Upper lobe of left lung (tissue), 6 donors: ENCODE results near the gene MYO16. TPM values are rescaled to one million over a fixed set of nuclear protein-coding genes. Genes with fewer than 3 reads are reported as not detected.
"Not testable (repeated sequence)": the region's sequence is repeated elsewhere in the genome, so short reads cannot be mapped to it uniquely, and the experiment has no call there.

ENCODE experiments used
- ATAC-seq, 2 donors: fragments of 200-7000 bp; cut with Tn5 transposase; one replicate each; pipeline ENCODE4 v1.9.1; 2022; ENCODE audit warnings: mild to moderate bottlenecking in 2 of 2, moderate library complexity in 2 of 2; ENCODE audit not compliant: low FRiP score in 2 of 2
- DNase-seq, 2 donors: peaks; one replicate each; pipeline ENCODE4 v3.0.0-alpha.2; 2019 to 2020
- H3K27ac ChIP-seq, 4 donors: fragments of 200-600 bp; sonication (generic); one replicate each; pipeline ENCODE4 v1.5.1; 2016 to 2019
- H3K27me3 ChIP-seq, 4 donors: fragments of 200-600 bp; sonication (generic); one replicate each; pipeline ENCODE4 v1.5.1; 2017 to 2019
- H3K36me3 ChIP-seq, 4 donors: fragments of 200-600 bp; sonication (generic); one replicate each; pipeline ENCODE4 v1.5.1; 2016 to 2019
- H3K4me1 ChIP-seq, 4 donors: fragments of 200-600 bp; sonication (generic); one replicate each; pipeline ENCODE4 v1.5.1; 2018 to 2019
- H3K4me3 ChIP-seq, 4 donors: fragments of 200-600 bp; sonication (generic); one replicate each; pipeline ENCODE4 v1.5.1; 2017 to 2019; ENCODE audit warnings: mild to moderate bottlenecking in 2 of 4, moderate library complexity in 1 of 4
- H3K9me3 ChIP-seq, 4 donors: fragments of 200-600 bp; sonication (generic); one replicate each; pipeline ENCODE4 v1.5.1; 2018 to 2019
- CTCF ChIP-seq, 6 experiments: fragments of 450-650 bp in 4 of 6; fragments of 200-600 bp in 2 of 6; sonication (generic) in 2 of 6; IDR thresholded peaks; one replicate each; pipeline ENCODE4 v1.5.1; 2016 to 2019; ENCODE audit warnings: antibody characterized with exemption in 6 of 6
- EP300 ChIP-seq, 4 donors: sonication (generic); formaldehyde crosslinking; IDR thresholded peaks; one replicate each; pipeline ENCODE4 v1.5.1; 2017; ENCODE audit warnings: antibody characterized with exemption in 4 of 4, control low read depth in 2 of 4
- POLR2A ChIP-seq, 4 donors: fragments of 450-650 bp; IDR thresholded peaks; one replicate each; pipeline ENCODE4 v1.5.1; 2016 to 2017; ENCODE audit warnings: antibody characterized with exemption in 4 of 4, mild to moderate bottlenecking in 2 of 4
- POLR2AphosphoS5 ChIP-seq, 2 donors: sonication (generic); formaldehyde crosslinking; IDR thresholded peaks; one replicate each; pipeline ENCODE4 v1.5.1; 2017; ENCODE audit warnings: antibody characterized with exemption in 2 of 2
- WGBS, 2 donors: methylation state at CpG; one replicate each; pipeline ENCODE4 v1.1.5; 2017 to 2018; 5-methylcytosine and 5-hydroxymethylcytosine counted together
- total RNA-seq, 6 donors: library from RNA; depleted of rRNA in 4 of 6; stranded (reverse); fragments of >200 nt in 4 of 6; gene quantifications; one replicate each; pipeline versions ENCODE4 v1.1.0 to v1.2.1, GENCODE V29; 2016 to 2021
- donor health status: DM: no; HTN: no; CAD: no; lungs with moderate emphysema.
- donor health status: DM: no; HTN: yes; CAD: no; lungs with severe emphysema.

Gene MYO16
- total RNA-seq, 6 donors from 2014 or later = under 0.01 to 0.55 (median 0.20) TPM; not detected in 1

DNA sequence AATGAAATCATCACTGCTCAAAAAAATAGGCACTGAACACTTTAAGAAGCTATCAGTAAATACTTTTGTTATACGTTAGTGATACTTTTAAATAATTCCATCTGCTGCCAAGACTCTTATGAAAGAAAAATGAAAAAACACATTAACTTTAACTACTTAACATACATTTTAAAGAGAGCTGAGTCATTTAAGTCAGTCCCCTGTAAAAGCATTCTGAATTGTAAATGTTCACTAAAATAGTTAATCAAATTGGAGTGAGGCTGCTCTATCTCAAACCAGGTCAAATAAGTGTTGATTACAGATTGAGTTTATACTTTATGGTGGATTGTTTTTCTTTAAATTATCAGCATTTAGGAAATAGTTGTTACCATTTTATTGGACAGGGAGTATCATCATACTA lies 274.2 kb downstream of the MYO16 start:
- H3K36me3 ChIP-seq = no peaks in the 10 kb centered on the region
- no peaks in the 10 kb centered on the region for H3K9me3 ChIP-seq
- no peak overlapping the region for H3K4me3 ChIP-seq
- H3K27ac ChIP-seq = no peak overlapping the region
- H3K27me3 ChIP-seq = no peaks in the 10 kb centered on the region
- no peaks in the 10 kb centered on the region for H3K4me1 ChIP-seq
- DNase-seq (no peak), ATAC-seq (no peak)
- TF ChIP-seq CTCF (IDR thresholded peaks at IDR 0.05) = no peak
- no peak for TF ChIP-seq POLR2AphosphoS5 (IDR thresholded peaks at IDR 0.05)
- TF ChIP-seq EP300 (IDR thresholded peaks at IDR 0.05) = no peak
- no peak for TF ChIP-seq POLR2A (IDR thresholded peaks at IDR 0.05)
- 58 to 64% methylated on average over 1 of the region's 1 CpG for WGBS, 2 donors

- Histone ChIP-seq H3K4me3 (no peak overlapping the region), H3K27me3 (no peaks in the 10 kb centered on the region), H3K9me3 (no peaks in the 10 kb centered on the region), H3K36me3 (no peaks in the 10 kb centered on the region), H3K4me1 (peaks cover 7 to 18% (median 10%) of the 10 kb centered on the region in 4 donors), H3K27ac (no peak overlapping the region)
- TF ChIP-seq POLR2A (IDR thresholded peaks at IDR 0.05) (no peak), EP300 (IDR thresholded peaks at IDR 0.05) (no peak), POLR2AphosphoS5 (IDR thresholded peaks at IDR 0.05) (no peak), CTCF (IDR thresholded peaks at IDR 0.05) (no peak)
- ATAC-seq (peak in 1 of 2 donors; percentile 60), DNase-seq (no peak)
- 68 to 73% methylated on average over 2 of the region's 2 CpGs for WGBS, 2 donors
These were observed 282.4 kb downstream of the MYO16 start for GRCh38 chr13:108911807-108912206.

DNA sequence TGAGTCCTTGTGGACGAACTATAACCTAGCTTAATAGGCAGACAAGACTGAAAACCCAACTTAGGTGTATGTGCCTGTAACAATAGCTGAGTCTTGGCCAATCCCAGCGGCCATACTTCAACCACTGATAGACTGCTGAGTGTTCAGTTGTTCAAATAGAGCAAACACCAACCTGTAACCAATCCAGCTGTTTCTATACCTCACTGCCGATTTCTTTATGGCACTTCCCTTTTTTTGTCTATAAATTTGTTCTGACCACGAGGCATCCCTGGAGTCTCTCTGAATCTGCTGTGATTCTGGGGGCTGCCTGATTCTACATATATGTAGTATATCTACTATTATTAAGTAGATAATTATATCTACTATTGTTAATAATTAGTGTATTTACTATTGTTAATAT lies 284.3 kb downstream of the MYO16 start:
- H3K4me1 ChIP-seq = peaks cover 7 to 18% (median 10%) of the 10 kb centered on the region in 4 donors
- H3K27me3 ChIP-seq, H3K9me3 ChIP-seq, H3K4me3 ChIP-seq, DNase-seq, H3K36me3 ChIP-seq, H3K27ac ChIP-seq, ATAC-seq: not testable (repeated sequence)
- WGBS, 2 donors = 58 to 60% methylated on average over 4 of the region's 4 CpGs

GRCh38 chr13:108915095-108915633 lies 285.8 kb downstream of the MYO16 start:
- peak in 1 of 2 donors; percentile 35 for ATAC-seq
- DNase-seq = no peak
- H3K4me3 ChIP-seq = peak overlapping the region in 2 of 4 donors; percentile 2 to 29
- peak overlapping the region; percentile 10 to 71 (median 58) for H3K27ac ChIP-seq
- TF ChIP-seq CTCF (IDR thresholded peaks at IDR 0.05) (peak in 5 of 6 experiments; percentile 15 to 40 (median 33)), EP300 (IDR thresholded peaks at IDR 0.05) (no peak)
- WGBS, 2 donors = 21 to 24% methylated on average over 7 of the region's 7 CpGs
- H3K9me3 ChIP-seq = no peaks in the 10 kb centered on the region
- no peaks in the 10 kb centered on the region for H3K27me3 ChIP-seq
- no peaks in the 10 kb centered on the region for H3K36me3 ChIP-seq
- H3K4me1 ChIP-seq = peaks cover 7 to 18% (median 13%) of the 10 kb centered on the region in 4 donors

- H3K27ac ChIP-seq = peak overlapping the region; percentile 29 to 71 (median 58)
- ATAC-seq = peak; percentile 83 to 85
- H3K4me1 ChIP-seq = peaks cover 7 to 18% (median 13%) of the 10 kb centered on the region in 4 donors
- peak overlapping the region in 2 of 4 donors; percentile 2 to 29 for H3K4me3 ChIP-seq
- DNase-seq = peak in 1 of 2 donors; percentile 94
- no peaks in the 10 kb centered on the region for H3K27me3 ChIP-seq
- WGBS, 2 donors = 31% methylated on average over 9 of the region's 9 CpGs
- no peaks in the 10 kb centered on the region for H3K9me3 ChIP-seq
- TF ChIP-seq POLR2A (IDR thresholded peaks at IDR 0.05) (no peak), POLR2AphosphoS5 (IDR thresholded peaks at IDR 0.05) (peak in 1 of 2 donors; percentile 83), EP300 (IDR thresholded peaks at IDR 0.05) (peak in 2 of 4 donors; percentile 61 to 98)
- no peaks in the 10 kb centered on the region for H3K36me3 ChIP-seq
These were observed 286.5 kb downstream of the MYO16 start for GRCh38 chr13:108915634-108916512.
